ENCODE data around the gene ARVCF. TPM values are rescaled to one million over a fixed set of nuclear protein-coding genes. Genes with fewer than 3 reads are reported as not detected.
A peak's percentile ranks its signal among the peaks of the same experiment; 100 is the strongest.

Gene ARVCF
- total and polyA plus RNA-seq, 9 of the 15 experiments (the other 6 are each of a cell fraction or from before 2014, with no cell fraction given) = 0.03 to 97.4 (median 15.6) TPM

- TF ChIP-seq ZC3H8 (IDR thresholded peaks at IDR 0.05) (no peak), POLR2H (tag; IDR thresholded peaks at IDR 0.05; ENCODE audit: low read depth) (no peak), ERF (CRISPR knock-in tag; IDR thresholded peaks at IDR 0.05) (peak; percentile 87), ZSCAN29 (IDR thresholded peaks at IDR 0.05) (no peak), SRSF7 (optimal IDR thresholded peaks at IDR 0.05; ENCODE audit: low read depth, low read length) (no peak), KLF13 (tag; IDR thresholded peaks at IDR 0.05; ENCODE audit: borderline replicate concordance, low read depth) (no peak), HDAC6 (IDR thresholded peaks at IDR 0.05; ENCODE audit: low read depth, low read length) (no peak), NFIC (IDR thresholded peaks at IDR 0.05) (no peak), SLC30A9 (CRISPR knock-in tag; IDR thresholded peaks at IDR 0.05) (no peak), ELF2 (CRISPR knock-in tag; IDR thresholded peaks at IDR 0.05) (no peak), TGIF2 (CRISPR knock-in tag; IDR thresholded peaks at IDR 0.05) (no peak), HMG20A (CRISPR knock-in tag; conservative IDR thresholded peaks at IDR 0.05) (no peak; the same call in 1 of the 2 replicates), PYGO2 (tag; IDR thresholded peaks at IDR 0.05) (peak; percentile 8; the same call in 1 of the 2 replicates), MLX (CRISPR knock-in tag; conservative IDR thresholded peaks at IDR 0.05) (peak; percentile 14 to 20; a peak in 1 of 4 replicates), TBL1XR1 (IDR thresholded peaks at IDR 0.05; ENCODE audit: low read length in 2 of 2) (peak in 1 of 2 experiments; percentile 8; a peak in 1 of 4 replicates), VEZF1 (CRISPR knock-in tag; IDR thresholded peaks at IDR 0.05) (no peak), STAT5B (CRISPR knock-in tag; IDR thresholded peaks at IDR 0.05) (no peak), NFXL1 (CRISPR knock-in tag; IDR thresholded peaks at IDR 0.05) (0 out of 2 replicates have a peak, but pooled peaks have one; percentile 25), LEF1 (IDR thresholded peaks at IDR 0.05) (no peak), NCOA1 (IDR thresholded peaks at IDR 0.05; ENCODE audit: low read depth) (no peak), HDAC1 (IDR thresholded peaks at IDR 0.05) (no peak), GATAD2B (IDR thresholded peaks at IDR 0.05; ENCODE audit: borderline replicate concordance) (no peak), ZNF165 (CRISPR knock-in tag; IDR thresholded peaks at IDR 0.05; ENCODE audit: borderline replicate concordance) (peak; percentile 85; the same call in 1 of the 2 replicates), CCAR2 (IDR thresholded peaks at IDR 0.05; ENCODE audit: low read depth, low read length) (0 out of 2 replicates have a peak, but pooled peaks have one; percentile 18), ZNF644 (tag; IDR thresholded peaks at IDR 0.05; ENCODE audit: low read depth) (no peak), NONO (IDR thresholded peaks at IDR 0.05; ENCODE audit: low read depth in 2 of 2, low read length in 1 of 2) (no peak), ELK1 (CRISPR knock-in tag; IDR thresholded peaks at IDR 0.05) (no peak)
Measured at GRCh38 chr22:19942157-19943081, 74.2 kb downstream of the ARVCF start (continued).

Data from K562 (cell line).